HG03439 (cell line): ENCODE results near the gene BCLAF1.

ENCODE experiments used
- ATAC-seq: cut with Tn5 transposase; IDR thresholded peaks from one replicate; pipeline ENCODE4 v1.9.1; 2021; ENCODE audit warnings: mild to moderate bottlenecking, moderate library complexity; ENCODE audit not compliant: unreplicated experiment

The BCLAF1 gene

GRCh38 chr6:136289579-136290409 lies at the start of gene BCLAF1:
Gene BCLAF1 (minus strand): TSS chr6:136289846. CDS start chr6:136279866, 9,980 bp downstream.
- ATAC-seq = peak; percentile 90

- no peak for ATAC-seq
These were observed 48.8 kb upstream of the BCLAF1 start for GRCh38 chr6:136338486-136338885.

- ATAC-seq = no peak
These were observed 48.0 kb upstream of the BCLAF1 start for GRCh38 chr6:136337606-136338005.

GRCh38 chr6:136337121-136337520 lies 47.5 kb upstream of the BCLAF1 start:
- ATAC-seq = no peak

GRCh38 chr6:136335736-136336363 lies 46.2 kb upstream of the BCLAF1 start:
- no peak for ATAC-seq

- ATAC-seq = no peak
These were observed 45.2 kb upstream of the BCLAF1 start for GRCh38 chr6:136334853-136335252.

GRCh38 chr6:136334465-136334846 lies 44.8 kb upstream of the BCLAF1 start:
- ATAC-seq = no peak

- no peak for ATAC-seq
These were observed 44.3 kb upstream of the BCLAF1 start for GRCh38 chr6:136333824-136334464.

- no peak for ATAC-seq
These were observed 41.8 kb upstream of the BCLAF1 start for GRCh38 chr6:136331461-136331860.

GRCh38 chr6:136330634-136331033 lies 41.0 kb upstream of the BCLAF1 start:
- no peak for ATAC-seq

GRCh38 chr6:136326038-136326553 lies 36.5 kb upstream of the BCLAF1 start:
- no peak for ATAC-seq

GRCh38 chr6:136324686-136325380 lies 35.2 kb upstream of the BCLAF1 start:
- ATAC-seq = no peak

- no peak for ATAC-seq
These were observed 33.9 kb upstream of the BCLAF1 start for GRCh38 chr6:136323431-136324112.

GRCh38 chr6:136319732-136320131 lies 30.1 kb upstream of the BCLAF1 start:
- no peak for ATAC-seq

- ATAC-seq = no peak
These were observed 29.0 kb upstream of the BCLAF1 start for GRCh38 chr6:136318676-136319075.

- ATAC-seq = no peak
These were observed 28.3 kb upstream of the BCLAF1 start for GRCh38 chr6:136317971-136318370.

- ATAC-seq = peak; percentile 76
These were observed 27.5 kb upstream of the BCLAF1 start for GRCh38 chr6:136317021-136317694.

GRCh38 chr6:136315594-136315993 lies 25.9 kb upstream of the BCLAF1 start:
- no peak for ATAC-seq

GRCh38 chr6:136312975-136313374 lies 23.3 kb upstream of the BCLAF1 start:
- no peak for ATAC-seq

GRCh38 chr6:136309729-136310311 lies 20.2 kb upstream of the BCLAF1 start:
- ATAC-seq = no peak
